HG02571 (cell line): Measurements from ENCODE around the gene DZIP1L.

Experiments used
- ATAC-seq: cut with Tn5 transposase; IDR thresholded peaks from one replicate; pipeline ENCODE4 v1.9.1; 2021; ENCODE audit warnings: mild to moderate bottlenecking, moderate library complexity; ENCODE audit not compliant: unreplicated experiment

Gene DZIP1L

DNA sequence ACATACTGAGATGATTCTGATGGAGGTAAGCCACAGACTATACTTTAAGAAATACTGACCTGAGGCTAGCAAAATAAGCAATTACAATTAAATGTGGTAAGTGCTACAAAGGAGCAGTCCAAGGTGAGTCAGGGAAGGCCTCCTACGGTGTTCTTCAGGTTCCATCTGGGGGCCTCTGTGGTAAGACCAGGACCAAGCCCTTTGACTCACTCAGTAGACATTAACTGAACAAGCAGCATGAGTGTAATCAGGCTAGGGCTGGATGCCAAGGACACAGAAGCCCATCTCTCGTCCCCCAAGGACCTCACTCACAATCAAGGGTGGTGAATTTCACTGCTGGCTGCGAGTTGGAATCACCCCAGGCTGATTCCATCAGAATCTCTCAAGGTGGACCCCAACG lies 37.3 kb downstream of the DZIP1L start:
- ATAC-seq, result no peak

DNA sequence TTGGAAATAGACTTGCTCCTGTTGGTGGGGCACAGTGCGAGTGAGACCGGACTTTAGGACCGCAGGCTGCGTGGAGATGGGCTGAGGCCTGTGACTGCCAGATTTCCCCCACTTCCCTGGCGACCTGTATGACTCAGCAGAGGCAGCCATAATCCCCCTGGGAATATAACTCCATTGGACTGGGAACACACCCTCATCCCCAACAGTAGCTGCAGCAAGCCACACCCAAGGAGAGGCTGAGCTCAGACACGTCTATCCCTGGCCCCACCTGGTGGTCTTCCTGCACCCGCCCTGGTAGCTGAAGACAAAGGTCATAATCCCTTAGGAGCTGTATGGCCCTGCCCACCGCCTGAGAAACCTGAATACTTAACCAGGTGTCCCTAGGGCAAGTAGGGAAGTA lies 42.6 kb downstream of the DZIP1L start:
- no peak for ATAC-seq

DNA sequence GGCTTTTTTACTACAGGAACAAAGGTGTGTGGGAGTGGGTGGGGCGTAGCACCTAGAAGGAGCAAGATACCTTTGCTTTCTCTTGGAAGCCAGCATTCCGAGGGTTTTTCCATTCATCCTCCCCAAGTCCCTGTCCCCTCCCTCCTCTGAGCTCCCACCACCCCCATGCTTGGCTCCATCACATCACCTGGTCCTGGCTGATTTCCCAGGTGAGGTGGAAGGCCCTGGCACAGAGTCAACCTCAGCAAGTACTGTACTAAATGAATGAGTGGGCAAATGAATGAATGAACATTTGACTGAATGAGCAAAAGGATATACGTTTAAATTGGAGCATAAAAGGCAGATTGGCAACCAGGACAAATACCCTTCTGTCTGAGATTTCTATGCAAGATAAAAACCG lies 45.4 kb downstream of the DZIP1L start:
- no peak for ATAC-seq

DNA sequence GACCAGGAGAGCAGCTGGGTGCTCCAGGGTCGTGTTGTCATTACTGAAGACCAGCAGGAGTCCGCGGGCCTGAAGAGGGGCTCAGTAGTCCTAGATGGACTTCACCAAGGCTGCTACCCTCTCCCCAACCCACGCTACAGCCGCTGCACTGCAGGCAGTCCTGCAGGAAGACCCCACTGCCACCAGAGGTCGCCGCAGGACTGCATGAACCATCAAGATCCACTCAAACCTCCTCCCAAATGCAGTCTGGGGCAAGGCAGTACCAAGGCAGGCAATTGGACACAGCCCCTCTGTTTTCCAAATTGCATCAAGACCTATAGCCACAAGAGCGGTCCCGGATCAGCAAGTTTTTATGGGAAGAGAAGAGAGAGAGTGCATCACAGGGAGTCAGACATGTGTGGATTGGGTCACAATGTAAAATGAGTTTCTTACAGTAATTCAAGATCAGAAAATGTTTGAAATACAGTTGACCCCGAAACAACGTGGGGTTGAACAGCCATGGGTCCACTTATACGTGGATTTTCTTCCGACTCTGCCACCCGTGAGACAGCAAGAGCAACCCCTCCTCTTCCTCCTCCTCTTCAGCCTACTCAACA lies 46.7 kb downstream of the DZIP1L start:
- peak; percentile 72 for ATAC-seq

DNA sequence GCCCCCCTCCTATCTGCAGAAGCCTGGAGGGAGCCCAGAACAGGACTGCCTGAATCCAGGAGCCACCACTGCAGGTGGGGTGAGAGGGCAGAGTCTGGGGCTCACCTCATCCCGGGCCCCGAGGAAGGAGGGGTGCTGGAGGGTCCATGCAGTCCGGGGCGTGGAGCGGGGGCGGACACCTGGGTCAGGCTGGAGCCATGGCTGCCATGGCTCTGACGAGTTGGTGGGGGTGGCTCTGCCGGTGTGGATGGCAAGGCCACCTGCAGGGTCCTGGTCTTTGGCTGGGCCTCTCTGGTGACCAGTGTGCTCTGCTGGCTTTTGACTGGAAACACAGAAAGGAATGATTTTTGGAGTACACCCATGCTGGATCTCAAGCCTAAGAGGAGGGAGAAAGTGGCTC lies 47.4 kb downstream of the DZIP1L start:
- ATAC-seq, result no peak

DNA sequence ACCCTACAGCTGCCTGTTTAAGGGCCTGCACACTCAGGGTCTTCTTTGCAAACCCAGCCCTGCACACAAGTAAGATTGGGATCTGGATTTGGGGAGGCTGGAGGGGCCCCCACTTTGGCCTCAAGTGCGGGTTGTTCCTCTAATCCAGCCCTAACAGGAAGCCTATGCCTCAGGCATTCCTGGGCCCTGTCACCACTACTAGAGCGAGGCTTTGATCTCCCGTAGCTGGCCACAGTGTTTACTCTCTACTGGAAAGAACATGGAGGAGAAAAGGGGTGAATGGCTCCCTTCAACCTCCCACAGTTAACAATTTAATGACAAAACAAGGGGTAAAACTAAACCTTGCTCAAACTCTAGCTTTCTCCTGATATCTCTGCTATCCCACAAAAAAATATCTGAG lies 48.4 kb downstream of the DZIP1L start:
- no peak for ATAC-seq

DNA sequence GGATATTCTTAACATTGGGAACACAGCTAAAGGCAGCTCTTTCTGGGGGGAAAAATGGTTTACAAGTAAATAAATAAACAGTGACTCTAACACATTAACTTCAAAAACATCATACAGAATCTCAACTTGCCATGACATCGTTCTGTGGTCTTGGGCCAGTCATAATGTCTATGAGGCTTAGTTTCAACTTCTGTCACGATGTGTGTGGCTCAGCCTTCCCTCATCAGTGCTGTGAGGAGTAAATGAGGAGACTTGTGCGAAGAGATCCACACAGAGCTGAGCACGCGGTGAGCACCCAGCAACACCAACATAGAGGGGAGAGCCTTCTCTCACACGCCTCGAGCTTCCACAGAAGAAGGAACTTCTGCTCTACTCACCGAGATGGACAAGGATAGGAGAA lies 49.0 kb downstream of the DZIP1L start:
- peak; percentile 80 for ATAC-seq

DNA sequence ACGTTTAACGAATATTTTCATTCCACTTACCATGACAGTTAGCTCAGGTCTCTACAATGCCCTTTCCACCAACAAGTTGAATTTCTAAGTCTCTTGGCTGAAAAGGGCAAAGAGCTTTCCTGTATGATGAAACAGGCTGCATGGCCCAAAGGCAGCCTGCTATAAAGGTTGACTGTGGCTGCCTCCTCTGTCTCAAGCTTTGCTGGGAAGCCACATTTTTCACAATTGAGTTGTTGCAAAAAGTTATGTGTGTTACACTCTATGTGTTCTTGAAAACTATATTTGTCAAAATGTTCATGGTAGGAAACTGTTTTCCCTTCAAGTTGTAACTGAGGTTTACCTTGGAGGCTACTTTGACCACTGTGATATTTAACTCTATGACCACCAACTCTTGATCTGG lies 49.5 kb downstream of the DZIP1L start:
- ATAC-seq, result peak; percentile 4

DNA sequence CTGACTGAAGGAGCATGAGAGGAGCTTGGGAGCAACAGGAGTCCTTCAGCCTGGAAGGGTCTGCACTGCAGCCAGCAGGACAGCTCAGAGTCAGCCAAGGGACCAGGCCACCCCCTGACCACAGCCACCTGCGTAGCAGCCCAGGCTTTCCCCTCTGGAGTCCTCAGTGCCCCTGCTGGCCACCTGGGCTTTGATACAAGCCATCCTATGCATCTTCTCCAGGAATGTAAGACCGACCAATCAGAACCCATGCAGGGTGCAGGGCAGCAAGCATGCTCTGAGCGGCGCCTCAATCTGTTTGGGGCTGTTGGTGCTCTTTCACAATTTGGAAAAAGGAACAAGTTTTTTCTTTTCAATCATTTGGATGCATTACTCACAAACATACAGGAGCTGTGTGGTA lies 52.0 kb downstream of the DZIP1L start:
- ATAC-seq, result no peak

DNA sequence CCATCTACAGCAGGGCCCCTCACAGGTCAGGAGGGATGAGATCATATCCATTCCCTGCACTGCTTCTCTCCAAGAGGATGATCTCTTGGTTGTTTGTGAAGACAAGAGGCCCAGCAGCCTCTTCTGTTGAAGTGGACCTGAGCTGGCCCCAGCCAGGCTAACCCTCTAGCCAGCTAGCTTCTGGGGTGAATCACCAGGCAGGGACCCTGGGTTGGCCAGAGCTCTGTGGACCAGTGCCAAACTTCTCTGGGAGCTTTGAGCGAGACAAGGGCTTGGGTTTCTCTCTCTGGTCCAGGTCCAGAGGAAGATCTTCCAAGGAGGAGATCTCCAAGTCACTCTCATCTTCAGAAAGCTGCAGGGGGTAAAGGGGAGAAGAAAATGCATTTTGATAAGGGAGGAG lies 52.8 kb downstream of the DZIP1L start:
- ATAC-seq, result no peak

DNA sequence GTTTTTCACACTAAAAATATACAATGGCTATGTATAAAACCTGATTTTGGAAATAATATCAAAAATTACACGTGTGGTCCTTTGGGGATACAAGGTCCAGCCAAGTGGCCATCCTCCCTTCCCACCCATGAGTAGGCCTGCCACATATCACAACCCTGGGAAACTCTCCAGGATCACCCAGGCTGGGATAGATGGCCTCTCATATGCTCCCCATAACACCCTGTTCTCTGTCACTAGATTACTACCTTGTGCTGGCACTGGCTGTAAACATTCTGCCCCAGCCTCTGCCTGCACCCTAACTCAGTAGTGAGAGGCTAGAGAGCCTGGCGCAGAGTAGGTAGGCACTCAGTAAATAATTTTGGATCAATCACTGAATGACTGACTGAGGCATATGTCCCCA lies 53.4 kb downstream of the DZIP1L start:
- no peak for ATAC-seq

DNA sequence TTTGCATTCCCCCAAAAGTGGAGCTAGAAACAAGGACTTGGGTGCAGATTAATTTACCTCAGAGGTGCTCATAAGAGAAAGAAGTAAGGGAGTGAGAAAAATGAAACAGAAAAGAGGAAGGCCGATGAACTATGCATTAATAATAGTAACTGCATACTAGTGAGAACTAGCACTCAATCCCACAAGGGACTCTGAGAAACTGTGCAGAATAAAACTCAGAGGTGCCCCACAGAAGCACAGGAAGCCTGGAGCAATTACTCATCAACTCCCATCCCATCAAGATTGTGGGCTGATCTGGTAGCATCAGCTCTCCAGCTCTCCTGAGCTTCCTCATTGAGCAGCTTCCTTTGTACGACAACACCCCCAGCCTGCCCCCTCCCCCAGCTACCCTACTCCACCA lies 54.6 kb downstream of the DZIP1L start:
- ATAC-seq, result no peak

DNA sequence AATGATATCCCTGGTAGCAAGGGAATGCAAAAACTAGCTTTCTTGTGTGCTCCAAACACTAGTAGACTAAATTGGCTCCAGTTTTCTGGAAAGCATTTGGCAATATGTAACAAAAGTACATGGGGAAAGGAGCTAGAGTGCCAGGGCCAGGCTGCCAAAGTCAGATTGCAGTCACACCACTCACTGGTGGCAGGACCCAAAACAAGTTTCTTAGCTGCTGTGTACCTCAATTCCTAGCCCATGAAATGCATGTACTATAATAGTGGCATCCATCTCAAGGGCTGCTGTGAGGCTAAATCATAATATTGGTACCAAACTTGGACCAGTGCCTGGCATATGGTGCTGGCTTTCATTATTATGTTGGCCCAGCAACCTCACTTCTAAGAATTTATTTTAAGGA lies 56.1 kb downstream of the DZIP1L start:
- no peak for ATAC-seq

DNA sequence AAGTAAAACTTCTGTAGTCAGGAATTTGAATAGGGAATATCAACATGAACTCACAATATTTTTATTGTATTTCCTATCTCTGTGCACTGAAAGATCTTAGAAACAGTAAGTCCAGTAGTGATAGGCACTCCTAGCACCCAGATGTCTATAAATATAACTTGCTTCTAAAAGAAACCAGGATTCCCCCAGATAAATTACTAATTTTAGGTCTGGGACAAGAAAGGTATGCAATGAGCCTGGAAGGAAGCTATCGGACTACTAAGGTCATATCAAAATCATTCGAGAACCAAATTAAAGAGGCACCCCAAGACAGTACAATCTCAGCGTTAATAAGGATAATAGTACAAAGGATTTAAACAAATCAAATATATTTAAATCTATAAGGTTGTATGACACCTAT lies 58.0 kb downstream of the DZIP1L start:
- ATAC-seq, result no peak

DNA sequence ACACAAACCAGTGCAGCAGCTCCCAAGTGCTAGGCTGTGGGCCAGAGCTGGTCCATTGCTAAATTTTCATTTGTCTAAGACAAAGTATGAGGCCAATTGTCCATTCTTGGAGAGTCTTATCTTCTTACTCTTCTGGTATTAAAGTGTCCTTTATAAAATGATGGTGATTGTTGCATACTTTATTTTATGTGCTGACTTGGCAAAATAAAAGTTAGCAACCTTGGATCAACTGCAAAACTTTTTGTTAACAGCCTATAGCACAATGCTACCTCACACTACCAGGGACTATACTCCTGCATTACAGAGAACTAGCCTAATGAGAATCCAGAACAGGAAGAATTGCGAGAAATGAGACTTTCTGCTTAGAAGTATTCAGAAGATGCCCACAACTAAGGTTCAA lies 61.4 kb downstream of the DZIP1L start:
- no peak for ATAC-seq

DNA sequence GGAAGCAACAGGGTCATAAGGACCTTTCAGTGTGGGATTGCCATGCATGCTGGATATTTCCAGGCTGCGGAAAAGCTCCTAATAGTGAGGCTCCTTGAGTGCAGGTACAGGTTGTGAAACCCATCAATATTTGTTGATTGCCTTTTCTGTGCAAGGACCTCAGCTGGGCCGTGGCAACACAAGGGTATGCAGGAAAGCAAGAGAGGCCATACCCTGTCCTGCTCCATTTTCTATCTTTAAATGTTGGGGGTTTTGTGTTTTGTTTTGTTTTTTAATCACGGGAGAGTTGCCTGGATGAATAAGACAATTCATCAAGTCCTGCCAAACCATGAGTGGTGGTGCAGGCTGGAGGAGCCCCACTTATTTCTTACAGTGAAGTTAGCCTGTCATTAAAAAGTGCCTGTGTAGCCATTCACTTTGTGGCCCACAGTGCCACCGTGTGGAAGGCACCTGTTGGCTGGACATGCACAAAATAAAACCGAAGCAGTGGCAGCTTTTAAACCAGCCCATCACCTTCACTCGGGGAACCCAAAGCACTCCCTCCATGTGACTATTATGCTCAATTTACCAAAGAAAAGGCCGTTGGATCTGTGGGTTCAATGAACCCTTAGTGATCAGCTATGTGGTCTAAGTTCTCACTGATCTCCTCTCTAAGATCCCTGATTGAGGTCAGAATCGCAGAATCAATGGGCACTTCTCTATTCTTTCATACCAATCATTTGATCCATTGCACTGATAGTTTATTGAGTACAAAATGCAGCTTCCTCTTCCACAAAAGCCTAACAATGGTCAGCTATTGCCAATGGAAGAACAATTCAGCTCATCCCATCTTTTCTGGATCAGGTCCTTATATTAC lies 63.2 kb downstream of the DZIP1L start:
- no peak for ATAC-seq

DNA sequence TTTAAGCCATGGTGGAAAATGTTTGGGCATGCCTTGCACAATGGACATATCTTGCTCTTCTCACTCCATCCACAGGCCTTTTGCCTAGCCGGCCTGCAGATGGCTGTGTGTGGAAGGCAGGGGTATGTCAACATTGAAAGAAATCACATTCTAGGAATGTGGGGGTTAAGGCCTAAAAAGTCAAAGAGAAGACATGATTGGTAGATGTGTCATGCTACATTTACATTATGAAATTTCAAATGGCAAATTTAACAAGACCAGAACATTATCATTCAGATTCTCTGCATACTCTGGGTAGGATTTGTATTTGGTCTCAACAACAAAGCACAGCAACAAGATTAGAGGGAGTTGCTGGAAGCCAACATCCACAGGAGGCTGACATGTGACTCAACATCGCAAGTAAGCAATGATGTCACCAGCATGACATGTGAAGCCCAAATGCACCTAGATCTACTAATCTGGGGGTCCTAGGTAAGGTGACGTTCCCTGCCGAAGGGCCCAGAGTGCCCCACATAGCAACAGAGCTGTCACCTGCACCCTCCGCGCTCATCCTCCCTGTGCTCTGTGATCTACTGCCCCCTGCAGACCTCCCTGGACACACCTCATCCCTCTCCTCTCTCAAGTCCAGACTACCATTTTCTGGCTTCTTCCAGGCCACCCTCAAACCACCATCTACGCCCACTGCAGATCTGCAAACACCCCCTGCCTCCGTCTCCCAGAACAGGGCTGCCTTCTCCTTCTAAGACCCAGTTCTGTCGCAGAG lies 66.1 kb downstream of the DZIP1L start:
- ATAC-seq, result no peak

DNA sequence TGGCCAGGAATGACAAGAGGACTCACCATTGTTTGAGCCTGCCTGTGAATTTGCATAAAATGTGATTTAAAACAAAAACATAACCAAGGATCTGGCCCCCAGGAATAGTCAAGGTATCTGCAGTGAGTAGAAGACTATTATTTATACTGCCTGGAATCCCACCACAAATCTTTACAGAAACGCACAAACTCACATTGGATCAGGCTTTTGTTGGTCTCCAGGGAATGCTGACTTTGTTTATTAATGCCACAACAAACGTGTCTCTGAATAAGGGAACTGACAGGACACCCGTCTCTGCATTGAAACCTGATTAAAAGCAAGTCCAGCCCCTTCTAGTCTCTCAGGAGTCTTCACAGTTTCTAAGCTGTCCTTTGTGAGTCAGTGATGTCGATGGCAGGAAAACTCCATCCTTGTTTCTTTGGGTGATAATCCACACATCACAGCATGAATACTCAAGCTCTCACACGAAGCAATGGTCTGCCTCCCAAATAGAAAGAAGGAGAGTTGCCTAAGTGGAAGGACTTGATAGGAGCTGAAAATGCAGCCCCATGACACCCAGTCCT lies 67.7 kb downstream of the DZIP1L start:
- ATAC-seq, result no peak

DNA sequence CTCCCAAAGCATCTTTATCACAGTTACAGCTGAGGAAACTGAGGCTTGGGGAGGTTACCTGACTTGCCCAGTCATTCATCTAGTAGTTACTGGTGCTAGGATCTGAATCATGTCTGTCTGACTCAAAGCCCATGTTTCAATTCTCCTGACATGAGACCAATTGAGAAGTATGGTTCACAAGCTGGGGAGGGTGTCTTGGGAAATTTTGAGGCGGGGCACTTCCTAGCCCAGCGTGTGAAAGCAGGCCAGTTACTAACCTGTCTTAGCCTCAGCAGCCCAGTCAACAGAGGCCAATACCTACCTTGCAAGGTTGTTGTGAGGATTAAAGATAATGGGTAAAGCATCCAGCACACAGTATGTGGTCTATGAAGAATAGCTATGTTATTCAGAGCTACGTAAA lies 68.5 kb downstream of the DZIP1L start:
- ATAC-seq, result no peak

DNA sequence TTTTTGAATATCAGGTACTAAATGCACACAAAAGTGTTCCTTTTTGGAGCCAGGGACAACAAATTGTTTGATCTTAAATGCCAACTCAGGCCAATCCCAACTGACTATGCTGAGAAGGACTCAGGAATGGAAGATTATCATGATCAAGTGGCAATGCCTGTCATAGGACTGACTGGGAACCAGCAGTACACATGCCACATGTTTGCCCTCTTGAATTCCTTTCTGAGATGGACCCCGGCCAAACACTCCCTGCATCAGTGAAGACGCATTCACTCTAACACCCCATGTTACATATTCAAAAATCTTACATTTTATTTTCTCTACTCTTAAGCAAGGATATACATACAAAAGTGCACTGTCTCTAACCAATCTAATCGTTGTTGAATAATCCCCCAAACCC lies 69.3 kb downstream of the DZIP1L start:
- ATAC-seq, result no peak

DNA sequence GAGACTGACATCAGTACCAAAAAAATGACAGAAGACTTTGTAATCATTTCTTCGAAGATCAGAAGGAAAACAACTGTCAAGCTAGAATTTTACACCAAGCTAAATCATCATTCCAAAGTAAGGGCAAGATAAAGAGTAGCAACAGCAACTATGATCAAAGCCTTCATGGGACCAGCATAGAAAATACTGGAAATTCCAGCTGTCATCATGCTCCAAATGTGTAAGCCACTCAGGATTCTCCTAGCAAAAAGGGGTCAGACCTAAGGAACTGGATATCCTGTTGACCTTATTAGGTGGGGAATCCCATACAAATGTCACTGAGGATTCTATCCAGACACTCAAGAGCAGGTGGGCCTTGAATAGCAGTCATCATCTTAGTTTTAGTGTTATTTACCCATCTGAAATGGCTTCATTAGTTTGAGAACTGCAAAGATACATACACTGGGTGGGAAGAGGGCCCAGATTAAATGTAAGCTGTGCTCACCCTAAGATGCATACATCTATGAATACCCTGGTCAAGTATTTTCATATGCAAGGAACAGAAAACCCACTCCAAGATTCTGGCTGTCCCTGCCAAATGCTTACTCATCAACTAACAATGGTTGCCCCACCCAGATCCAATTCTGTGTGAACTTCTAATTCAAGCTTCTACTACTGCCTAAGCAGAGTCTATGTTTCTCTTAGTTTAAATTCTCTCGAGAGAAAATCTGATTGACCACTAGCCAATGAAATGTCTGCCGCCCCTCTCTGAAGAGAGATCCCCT lies 72.0 kb downstream of the DZIP1L start:
- no peak for ATAC-seq
